Kidney (tissue), 14 donors: ENCODE data around the gene HSFX3. TPM values are rescaled to one million over a fixed set of nuclear protein-coding genes. Genes with fewer than 3 reads are reported as not detected.
"Not testable (repeated sequence)": the region's sequence is repeated elsewhere in the genome, so short reads cannot be mapped to it uniquely, and the experiment has no call there.

ENCODE experiments used
- DNase-seq, 5 donors: peaks; one replicate each; pipeline ENCODE4 v3.0.0-alpha.2; 2013 to 2020
- FAIRE-seq: peaks from 2 replicates; lab custom pipeline; 2012; peaks lifted over from hg19 to GRCh38; lab: Jason Lieb, UNC
- H3K27ac ChIP-seq, 2 donors: one replicate each; pipeline ENCODE4 v1.7.0; 2013; ENCODE audit warnings: low read depth in 2 of 2, low read length in 2 of 2, inconsistent platforms in 1 of 2
- H3K27me3 ChIP-seq: one replicate; pipeline ENCODE4 v1.7.1; 2013; ENCODE audit warnings: low read length, inconsistent platforms; ENCODE audit not compliant: control insufficient read depth, insufficient read depth
- H3K36me3 ChIP-seq, 3 donors: one replicate each; pipeline versions ENCODE4 v1.7.0 to v1.7.1; 2013; ENCODE audit warnings: low read length in 3 of 3, control low read depth in 1 of 3, inconsistent platforms in 1 of 3; ENCODE audit not compliant: insufficient read depth in 3 of 3, control insufficient read depth in 2 of 3
- H3K4me1 ChIP-seq, 3 donors: one replicate each; pipeline versions ENCODE4 v1.7.0 to v1.7.1; 2013; ENCODE audit warnings: low read length in 3 of 3, inconsistent platforms in 1 of 3, low read depth in 1 of 3; ENCODE audit not compliant: control insufficient read depth in 2 of 3, insufficient read depth in 2 of 3
- H3K4me3 ChIP-seq, 3 donors: one replicate each; pipeline versions ENCODE4 v1.7.0 to v1.8.1; 2013; ENCODE audit warnings: low read length in 3 of 3, control low read depth in 1 of 3, inconsistent platforms in 1 of 3
- H3K9ac ChIP-seq, 3 donors: one replicate each; pipeline versions ENCODE4 v1.7.0 to v1.7.1; 2013; ENCODE audit warnings: low read length in 3 of 3, control low read depth in 1 of 3, inconsistent platforms in 1 of 3
- H3K9me3 ChIP-seq, 3 donors: one replicate each; pipeline versions ENCODE4 v1.7.0 to v1.7.1; 2013; ENCODE audit warnings: low read length in 3 of 3, control low read depth in 1 of 3, inconsistent platforms in 1 of 3; ENCODE audit not compliant: control insufficient read depth in 2 of 3, insufficient read depth in 1 of 3
- CTCF ChIP-seq: IDR thresholded peaks from 3 replicates; pipeline ENCODE4 v1.5.1; 2012; ENCODE audit warnings: mild to moderate bottlenecking, moderate library complexity, borderline replicate concordance; ENCODE audit not compliant: insufficient read depth; ENCODE audit errors: extremely low read depth
- intact Hi-C: fragments of 100-400 bp; cut with DNase I; formaldehyde crosslinking; loops from one replicate; pipeline ENCODE4 v1.11.1; 2022
- polyA plus RNA-seq: library from polyadenylated mRNA; stranded (reverse); fragments of 350-450 nt; fragmentation: Illumina TruSeq; extraction: RNeasy Lipid Tissue Mini Kit (QIAGEN cat#74804); gene quantifications from one replicate; pipeline ENCODE4 v1.2.3, GENCODE V29; 2014; ENCODE audit warnings: low read depth, low replicate concordance; ENCODE audit not compliant: insufficient read depth
- total RNA-seq: library from RNA; stranded (reverse); fragmentation: NEBNext Ultra II Directional; extraction: Animal tissue kit (Norgen Biotek cat#: 25700); gene quantifications from one replicate; pipeline ENCODE4 v1.2.1, GENCODE V29; 2021
- donor health status: control.
- donor health status: control.
- donor health status: control.
- donor health status: control.
- donor health status: control.
- donor health status: DM: yes; HTN: yes; CAD: no.
- donor health status: Normal renal cell carcinoma (clear cell type).

The HSFX3 gene
- total and polyA plus RNA-seq, 2 donors from 2014 or later = not detected

GRCh38 chrX:149540621-149541520 lies 8.9 kb downstream of the HSFX3 start, which contains the start of gene EOLA1:
Gene EOLA1, plus strand, starts transcription at chrX:149541012. Its CDS starts 4,619 bp downstream, at chrX:149545631.
- Histone ChIP-seq H3K36me3 (no peaks in the 10 kb centered on the region), H3K4me1 (peaks cover 0 to 7% (median 0%) of the 10 kb centered on the region in 3 donors), H3K27me3 (no peaks in the 10 kb centered on the region), H3K9me3 (no peaks in the 10 kb centered on the region), H3K27ac (peak within 1 kb of the TSS; percentile 93 to 94), H3K9ac (peak within 1 kb of the TSS; percentile 33 to 80 (median 55)), H3K4me3 (peak within 1 kb of the TSS; percentile 54 to 80 (median 68))
- intact Hi-C loops = no loop called here
- TF ChIP-seq CTCF = no peak
- peak; percentile 65 for FAIRE-seq
- DNase-seq = peak; percentile 12 to 95 (median 89)

- DNase-seq (peak; percentile 93 to 98 (median 96)), FAIRE-seq (no peak)
- no peaks in the 10 kb centered on the region for H3K36me3 ChIP-seq
- H3K9me3 ChIP-seq = no peaks in the 10 kb centered on the region
- peak overlapping the region in 2 of 3 donors; percentile 68 to 80 for H3K4me3 ChIP-seq
- H3K27ac ChIP-seq = peak overlapping the region; percentile 93 to 94
- TF ChIP-seq CTCF = no peak
- intact Hi-C loops = no loop called here
- H3K27me3 ChIP-seq = no peaks in the 10 kb centered on the region
- H3K4me1 ChIP-seq = peaks cover 0 to 7% (median 0%) of the 10 kb centered on the region in 3 donors
- peak overlapping the region in 1 of 3 donors; percentile 55 for H3K9ac ChIP-seq
These were observed 9.5 kb downstream of the HSFX3 start for GRCh38 chrX:149540131-149540620.

- Histone ChIP-seq H3K4me1 (peaks cover 0 to 7% (median 0%) of the 10 kb centered on the region in 3 donors), H3K9ac (no peak overlapping the region), H3K27ac (peak overlapping the region; percentile 67 to 81), H3K27me3 (no peaks in the 10 kb centered on the region), H3K4me3 (peak overlapping the region; percentile 29 to 52 (median 33)), H3K9me3 (no peaks in the 10 kb centered on the region), H3K36me3 (no peaks in the 10 kb centered on the region)
- no peak for TF ChIP-seq CTCF
- peak; percentile 17 for FAIRE-seq
- intact Hi-C loops = no loop called here
- peak; percentile 92 to 97 (median 94) for DNase-seq
These were observed 10.2 kb downstream of the HSFX3 start for GRCh38 chrX:149539283-149540130.

- FAIRE-seq = not testable (repeated sequence)
These were observed 12.2 kb downstream of the HSFX3 start for GRCh38 chrX:149537474-149537873.

GRCh38 chrX:149534926-149535602 lies 14.7 kb downstream of the HSFX3 start:
- H3K27me3 ChIP-seq, H3K27ac ChIP-seq, H3K36me3 ChIP-seq, FAIRE-seq, intact Hi-C loops, H3K9ac ChIP-seq, H3K4me3 ChIP-seq, DNase-seq, H3K9me3 ChIP-seq, H3K4me1 ChIP-seq: not testable (repeated sequence)

More at GRCh38 chrX:149537474-149537873, 12.2 kb downstream of the HSFX3 start:
- H3K27ac ChIP-seq, H3K9ac ChIP-seq, intact Hi-C loops, H3K9me3 ChIP-seq, H3K27me3 ChIP-seq, DNase-seq, H3K4me3 ChIP-seq, H3K36me3 ChIP-seq, H3K4me1 ChIP-seq: not testable (repeated sequence)
